H9 (cell line): ENCODE data around the gene MARCHF3. TPM values are rescaled to one million over a fixed set of nuclear protein-coding genes. Genes with fewer than 3 reads are reported as not detected.

ENCODE experiments used
- DNase-seq: peaks from one replicate; pipeline ENCODE4 v3.0.0-alpha.2; 2017
- H2AFZ ChIP-seq: one replicate; pipeline ENCODE4 v1.6.1; 2013; ENCODE audit warnings: mild to moderate bottlenecking, low read length, control low read depth, moderate library complexity
- H2AK5ac ChIP-seq: 2 replicates; pipeline ENCODE4 v1.6.1; 2013; ENCODE audit warnings: low read length, control low read depth, mixed read lengths; ENCODE audit not compliant: insufficient read length
- H2BK120ac ChIP-seq: one replicate; pipeline ENCODE4 v1.6.1; 2013; ENCODE audit warnings: low read depth, mild to moderate bottlenecking, low read length, control low read depth, inconsistent platforms; ENCODE audit not compliant: poor library complexity, severe bottlenecking
- H2BK12ac ChIP-seq: 2 replicates; pipeline ENCODE4 v1.6.1; 2013; ENCODE audit warnings: low read length, control low read depth, mixed read lengths, low read depth; ENCODE audit not compliant: insufficient read length
- H2BK15ac ChIP-seq: 2 replicates; pipeline ENCODE4 v1.6.1; 2013; ENCODE audit warnings: low read depth, low read length, control low read depth
- H2BK20ac ChIP-seq: one replicate; pipeline ENCODE4 v1.6.1; 2013; ENCODE audit warnings: low read depth, mild to moderate bottlenecking, low read length, control low read depth, inconsistent platforms; ENCODE audit not compliant: poor library complexity, severe bottlenecking
- H2BK5ac ChIP-seq: 2 replicates; pipeline ENCODE4 v1.6.1; 2013; ENCODE audit warnings: low read length, control low read depth, mixed read lengths; ENCODE audit not compliant: insufficient read length
- H3K14ac ChIP-seq: 2 replicates; pipeline ENCODE4 v1.6.1; 2013; ENCODE audit warnings: low read length, control low read depth; ENCODE audit not compliant: insufficient read depth
- H3K18ac ChIP-seq: 2 replicates; pipeline ENCODE4 v1.6.1; 2013; ENCODE audit warnings: low read depth, mild to moderate bottlenecking, mixed read lengths, low read length, control low read depth; ENCODE audit not compliant: insufficient read length
- H3K23ac ChIP-seq: 2 replicates; pipeline ENCODE4 v1.6.1; 2013; ENCODE audit warnings: low read length, control low read depth, mixed read lengths, low read depth; ENCODE audit not compliant: insufficient read length
- H3K23me2 ChIP-seq: 2 replicates; pipeline ENCODE4 v1.6.1; 2013; ENCODE audit warnings: low read depth, mild to moderate bottlenecking, mixed read lengths, low read length, control low read depth; ENCODE audit not compliant: insufficient read length, poor library complexity, severe bottlenecking
- H3K27ac ChIP-seq: 2 replicates; pipeline ENCODE4 v1.5.1; 2013; ENCODE audit warnings: low read length, control low read depth, mixed read lengths, low read depth; ENCODE audit not compliant: insufficient read length
- H3K27me3 ChIP-seq: 2 replicates; pipeline ENCODE4 v1.6.1; 2013; ENCODE audit warnings: low read length, control low read depth, inconsistent platforms; ENCODE audit not compliant: insufficient read depth
- H3K4ac ChIP-seq: 2 replicates; pipeline ENCODE4 v1.6.1; 2013; ENCODE audit warnings: low read depth, mild to moderate bottlenecking, control low read depth, inconsistent platforms, low read length, moderate library complexity
- H3K4me1 ChIP-seq: 2 replicates; pipeline ENCODE4 v1.6.1; 2013; ENCODE audit warnings: low read length, control low read depth, inconsistent platforms; ENCODE audit not compliant: insufficient read depth
- H3K4me2 ChIP-seq: 2 replicates; pipeline ENCODE4 v1.6.1; 2013; ENCODE audit warnings: low read length, control low read depth, mixed read lengths; ENCODE audit not compliant: insufficient read length, insufficient read depth
- H3K56ac ChIP-seq: 2 replicates; pipeline ENCODE4 v1.6.1; 2013; ENCODE audit warnings: low read depth, mild to moderate bottlenecking, mixed read lengths, low read length, control low read depth; ENCODE audit not compliant: insufficient read length
- H3K79me1 ChIP-seq: 2 replicates; pipeline ENCODE4 v1.6.1; 2013; ENCODE audit warnings: low read depth, mild to moderate bottlenecking, moderate library complexity, low read length, control low read depth, inconsistent platforms; ENCODE audit not compliant: insufficient read depth, poor library complexity, severe bottlenecking
- H3K79me2 ChIP-seq: 2 replicates; pipeline ENCODE4 v1.6.1; 2013; ENCODE audit warnings: low read length, control low read depth, inconsistent platforms; ENCODE audit not compliant: insufficient read depth
- H3K9ac ChIP-seq: 2 replicates; pipeline ENCODE4 v1.6.1; 2013; ENCODE audit warnings: low read length, control low read depth, mixed read lengths; ENCODE audit not compliant: insufficient read length; ENCODE audit errors: extremely low read depth
- H3K9me3 ChIP-seq: one replicate; pipeline ENCODE4 v1.6.1; 2013; ENCODE audit warnings: low read depth, low read length, inconsistent platforms; ENCODE audit not compliant: control insufficient read depth
- H3T11ph ChIP-seq: one replicate; pipeline ENCODE4 v1.6.1; 2013; ENCODE audit warnings: mild to moderate bottlenecking, low read length, control low read depth, inconsistent platforms
- H4K20me1 ChIP-seq: one replicate; pipeline ENCODE4 v1.6.1; 2013; ENCODE audit not compliant: control insufficient read depth, insufficient read length, insufficient read depth
- H4K5ac ChIP-seq: 2 replicates; pipeline ENCODE4 v1.6.1; 2013; ENCODE audit warnings: low read depth, mild to moderate bottlenecking, mixed read lengths, low read length, control low read depth; ENCODE audit not compliant: insufficient read length
- H4K8ac ChIP-seq: replicated peaks from 2 replicates; pipeline ENCODE4 v1.6.1; 2013; ENCODE audit warnings: low read length, control low read depth, mixed read lengths, low read depth; ENCODE audit not compliant: insufficient read length
- H4K91ac ChIP-seq: 2 replicates; pipeline ENCODE4 v1.6.1; 2013; ENCODE audit warnings: low read depth, mild to moderate bottlenecking, moderate library complexity, mixed read lengths, low read length, control low read depth; ENCODE audit not compliant: insufficient read length
- H3K27ac Mint-ChIP-seq, 3 experiments: 2 replicates in 2 of 3; 3 replicates in 1 of 3; pipeline ENCODE4 v1.8.0; 2020 to 2021; ENCODE audit warnings: mixed read lengths in 3 of 3, mild to moderate bottlenecking in 1 of 3, moderate library complexity in 1 of 3
- H3K27me3 Mint-ChIP-seq: 2 replicates; pipeline ENCODE4 v1.8.0; 2021; ENCODE audit warnings: low read depth, mild to moderate bottlenecking, moderate library complexity, mixed read lengths
- H3K36me3 Mint-ChIP-seq, 3 experiments: 2 replicates in 2 of 3; 3 replicates in 1 of 3; pipeline ENCODE4 v1.8.0; 2020 to 2021; ENCODE audit warnings: low read depth in 3 of 3, mixed read lengths in 3 of 3; ENCODE audit not compliant: insufficient read depth in 1 of 3
- H3K4me1 Mint-ChIP-seq, 2 experiments: 2 replicates each; pipeline ENCODE4 v1.8.0; 2020; ENCODE audit warnings: mixed read lengths in 2 of 2
- H3K4me3 Mint-ChIP-seq, 2 experiments: 2 replicates in 1 of 2; 3 replicates in 1 of 2; pipeline ENCODE4 v1.8.0; 2020 to 2021; ENCODE audit warnings: mild to moderate bottlenecking in 2 of 2, mixed read lengths in 2 of 2, moderate library complexity in 1 of 2
- H3K9me3 Mint-ChIP-seq, 2 experiments: 2 replicates in 1 of 2; 3 replicates in 1 of 2; pipeline ENCODE4 v1.8.0; 2020; ENCODE audit warnings: mild to moderate bottlenecking in 2 of 2, mixed read lengths in 2 of 2, moderate library complexity in 1 of 2
- CTCF ChIP-seq: fragments of 200-600 bp; sonication (generic); conservative IDR thresholded peaks from 3 replicates; pipeline ENCODE4 v1.8.0; 2021; ENCODE audit warnings: antibody characterized with exemption, mild to moderate bottlenecking
- WGBS: extraction: QIAGEN DNeasy Blood & Tissue Kit; methylation state at CpG from one replicate; pipeline ENCODE4 v1.1.7; 2013; ENCODE audit warnings: missing lambda C conversion rate, low lambda C conversion rate, mixed read lengths; ENCODE audit not compliant: insufficient read length; ENCODE audit errors: extremely low coverage; 5-methylcytosine and 5-hydroxymethylcytosine counted together
- total RNA-seq: library from RNA; stranded (reverse); gene quantifications from 2 replicates; pipeline ENCODE4 v1.2.1, GENCODE V29; 2021

Gene MARCHF3
- total RNA-seq, 1 experiment from 2014 or later, result 17.7 TPM

- no peak for DNase-seq
- WGBS, result no CpG with 5 or more reads among the region's 7 CpGs
- H2BK20ac ChIP-seq, result no peak overlapping the region
- H3K14ac ChIP-seq, result no peak overlapping the region
- no peaks in the 10 kb centered on the region for H3K9me3 ChIP-seq
- no peak overlapping the region for H3K23ac ChIP-seq
- no peak overlapping the region for H4K8ac ChIP-seq
- no peaks in the 10 kb centered on the region for H4K20me1 ChIP-seq
- no peak overlapping the region for H3T11ph ChIP-seq
- H3K4me1 Mint-ChIP-seq, result peaks cover 57% of the 10 kb centered on the region in 2 experiments
- no peak overlapping the region for H3K4me2 ChIP-seq
- no peak overlapping the region for H3K4me3 Mint-ChIP-seq
- H3K79me2 ChIP-seq, result no peaks in the 10 kb centered on the region
- H2AK5ac ChIP-seq, result no peak overlapping the region
- no peak overlapping the region for H4K5ac ChIP-seq
- TF ChIP-seq CTCF, result peak; percentile 25; the same call in 1 of the 3 replicates
- peaks cover 34 to 71% (median 35%) of the 10 kb centered on the region in 3 experiments for H3K36me3 Mint-ChIP-seq
- no peaks in the 10 kb centered on the region for H3K27me3 Mint-ChIP-seq
- peak overlapping the region; percentile 56 to 99 (median 74); a peak in 4 of 7 replicates for H3K27ac Mint-ChIP-seq
- H2BK15ac ChIP-seq, result no peak overlapping the region
- H2BK5ac ChIP-seq, result no peak overlapping the region
- no peak overlapping the region for H2BK120ac ChIP-seq
- no peak overlapping the region for H2BK12ac ChIP-seq
- no peak overlapping the region for H4K91ac ChIP-seq
- H3K4me1 ChIP-seq, result no peaks in the 10 kb centered on the region
- no peak overlapping the region for H3K56ac ChIP-seq
- peaks cover 0 to 2% of the 10 kb centered on the region in 2 experiments; a peak in 1 of 5 replicates for H3K9me3 Mint-ChIP-seq
- no peaks in the 10 kb centered on the region for H3K27me3 ChIP-seq
- no peak overlapping the region for H3K9ac ChIP-seq
- H3K27ac ChIP-seq, result peak overlapping the region; percentile 33
- H2AFZ ChIP-seq, result no peak overlapping the region
- no peaks in the 10 kb centered on the region for H3K79me1 ChIP-seq
- H3K18ac ChIP-seq, result no peak overlapping the region
- H3K23me2 ChIP-seq, result no peaks in the 10 kb centered on the region
- H3K4ac ChIP-seq, result no peak overlapping the region
Observed at GRCh38 chr5:126837906-126838539, 192.3 kb downstream of the MARCHF3 start.
